ENCODE measurements around the gene TP53BP2.

The TP53BP2 gene

DNA sequence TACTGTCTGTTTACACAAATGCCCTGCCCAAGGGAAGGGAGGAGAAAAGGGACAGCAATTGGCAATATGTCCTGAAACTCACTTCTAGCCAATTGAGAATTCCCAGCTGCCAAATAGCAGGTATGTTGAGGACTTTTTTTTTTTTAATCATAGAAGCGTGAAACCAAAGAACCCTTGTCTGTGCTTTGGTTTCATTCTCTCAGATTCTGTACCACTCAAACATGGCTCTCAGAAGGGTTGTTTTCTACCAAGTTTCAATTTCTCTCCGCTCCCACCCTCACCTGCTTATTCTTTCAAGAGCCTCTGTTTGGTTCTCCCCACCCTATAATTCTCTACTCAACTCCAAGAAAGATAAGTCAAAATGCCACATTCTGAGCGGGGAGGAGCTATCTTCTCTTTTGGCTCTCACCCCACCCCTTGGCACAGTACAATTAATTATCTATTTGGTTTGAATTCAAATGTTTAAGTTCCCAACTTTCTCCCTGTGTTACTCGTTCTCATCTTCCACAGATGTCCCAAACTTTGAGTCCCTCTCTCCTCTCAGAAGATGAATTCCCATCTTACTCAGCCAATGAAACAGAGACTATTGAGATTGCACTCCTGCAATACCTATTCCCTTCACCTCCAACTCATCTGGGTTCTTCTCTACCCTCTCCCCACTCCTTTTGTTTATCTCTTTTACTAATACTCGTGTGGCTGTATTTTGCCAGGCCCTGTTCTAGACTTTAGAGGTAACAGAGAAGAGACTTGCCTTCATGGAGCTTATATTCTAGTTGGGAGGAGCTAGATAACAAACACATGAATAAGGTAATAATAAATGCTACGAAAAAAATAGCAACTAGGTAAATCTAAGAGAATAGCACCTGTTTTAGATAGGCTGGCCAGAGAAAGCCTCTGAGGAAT, 3.9 kb upstream of the TP53BP2 start:
- Histone ChIP-seq H3K27ac (no peak overlapping the region), H3K4me1 (ENCODE audit: low read depth, poor library complexity, severe bottlenecking) (peaks cover 20% of the 10 kb centered on the region), H3K27me3 (ENCODE audit: insufficient read depth, low read depth) (no peaks in the 10 kb centered on the region), H3K79me2 (ENCODE audit: insufficient read depth, low read depth) (no peaks in the 10 kb centered on the region; the same call in 1 of the 2 replicates), H3K9ac (no peak overlapping the region), H3K36me3 (ENCODE audit: insufficient read depth) (no peaks in the 10 kb centered on the region), H3K4me2 (peak overlapping the region; percentile 52), H2AFZ (ENCODE audit: low read depth) (peak overlapping the region; percentile 29), H3K4me3 (IDR thresholded peaks at IDR 0.05; ENCODE audit: insufficient read depth, low read depth, low read length) (no peak overlapping the region), H4K20me1 (ENCODE audit: insufficient read depth) (no peaks in the 10 kb centered on the region)
- TF ChIP-seq, protein P1, sequence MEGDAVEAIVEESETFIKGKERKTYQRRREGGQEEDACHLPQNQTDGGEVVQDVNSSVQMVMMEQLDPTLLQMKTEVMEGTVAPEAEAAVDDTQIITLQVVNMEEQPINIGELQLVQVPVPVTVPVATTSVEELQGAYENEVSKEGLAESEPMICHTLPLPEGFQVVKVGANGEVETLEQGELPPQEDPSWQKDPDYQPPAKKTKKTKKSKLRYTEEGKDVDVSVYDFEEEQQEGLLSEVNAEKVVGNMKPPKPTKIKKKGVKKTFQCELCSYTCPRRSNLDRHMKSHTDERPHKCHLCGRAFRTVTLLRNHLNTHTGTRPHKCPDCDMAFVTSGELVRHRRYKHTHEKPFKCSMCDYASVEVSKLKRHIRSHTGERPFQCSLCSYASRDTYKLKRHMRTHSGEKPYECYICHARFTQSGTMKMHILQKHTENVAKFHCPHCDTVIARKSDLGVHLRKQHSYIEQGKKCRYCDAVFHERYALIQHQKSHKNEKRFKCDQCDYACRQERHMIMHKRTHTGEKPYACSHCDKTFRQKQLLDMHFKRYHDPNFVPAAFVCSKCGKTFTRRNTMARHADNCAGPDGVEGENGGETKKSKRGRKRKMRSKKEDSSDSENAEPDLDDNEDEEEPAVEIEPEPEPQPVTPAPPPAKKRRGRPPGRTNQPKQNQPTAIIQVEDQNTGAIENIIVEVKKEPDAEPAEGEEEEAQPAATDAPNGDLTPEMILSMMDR (conservative IDR thresholded peaks at IDR 0.05; ENCODE audit: low read depth, low read length): no peak

DNA sequence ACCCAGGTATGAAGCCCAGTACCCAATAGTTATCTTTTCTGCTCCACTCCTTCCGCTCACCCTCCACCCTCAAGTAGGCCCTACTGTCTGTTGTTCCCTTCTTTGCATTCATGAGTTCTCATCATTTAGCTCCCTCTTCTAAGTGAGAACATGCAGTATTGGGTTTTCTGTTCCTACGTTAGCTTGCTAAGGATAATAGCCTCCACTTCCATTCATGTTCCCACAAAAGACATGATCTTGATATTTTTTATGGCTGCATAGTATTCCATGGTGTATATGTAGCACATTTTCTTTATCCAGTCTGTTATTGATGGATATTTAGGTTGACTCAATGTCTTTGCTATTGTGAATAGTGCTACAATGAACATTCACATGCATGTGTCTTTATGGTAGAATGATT, 2.8 kb upstream of the TP53BP2 start:
- H3K27ac ChIP-seq: no peak overlapping the region
- H3K4me3 ChIP-seq (IDR thresholded peaks at IDR 0.05; ENCODE audit: insufficient read depth, low read depth, low read length): no peak overlapping the region
- TF ChIP-seq, protein P1 (conservative IDR thresholded peaks at IDR 0.05; ENCODE audit: low read depth, low read length): no peak

DNA sequence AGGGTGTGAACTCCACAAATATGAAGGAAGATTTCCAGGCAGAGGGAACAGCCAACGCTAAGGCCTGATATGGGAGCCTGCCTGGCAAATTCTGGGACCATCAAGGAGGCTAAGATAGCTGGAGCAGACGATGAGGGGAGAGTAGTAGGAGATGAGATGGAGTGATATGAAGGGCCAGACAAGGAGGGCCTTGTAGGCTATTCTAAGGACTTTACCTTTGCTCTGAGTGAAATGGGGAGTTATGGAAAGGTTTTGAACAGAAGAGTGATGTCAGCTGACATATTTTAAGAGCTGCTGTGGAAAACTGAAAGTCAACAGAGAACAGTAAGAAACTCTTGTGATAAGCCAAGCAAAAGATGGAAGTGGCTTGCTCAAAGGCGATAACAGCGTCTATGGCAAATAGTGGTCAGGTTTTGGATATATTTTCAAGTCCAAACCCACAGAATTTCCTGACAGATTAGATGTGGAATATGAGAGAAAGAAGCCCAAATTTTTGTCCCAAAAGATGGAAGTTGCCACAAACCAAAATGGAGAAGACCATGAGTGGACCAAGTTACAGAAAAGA, 2.1 kb upstream of the TP53BP2 start:
- peaks cover 36% of the 10 kb centered on the region for H3K4me1 ChIP-seq (ENCODE audit: low read depth, poor library complexity, severe bottlenecking)
- H3K27me3 ChIP-seq (ENCODE audit: insufficient read depth, low read depth): no peaks in the 10 kb centered on the region
- TF ChIP-seq, protein P1 (conservative IDR thresholded peaks at IDR 0.05; ENCODE audit: low read depth, low read length): no peak
- peaks cover 17% of the 10 kb centered on the region for H3K79me2 ChIP-seq (ENCODE audit: insufficient read depth, low read depth)
- no peaks in the 10 kb centered on the region for H4K20me1 ChIP-seq (ENCODE audit: insufficient read depth)
- H2AFZ ChIP-seq (ENCODE audit: low read depth): no peak overlapping the region
- no peaks in the 10 kb centered on the region for H3K36me3 ChIP-seq (ENCODE audit: insufficient read depth)
- H3K4me2 ChIP-seq: no peak overlapping the region
- no peak overlapping the region for H3K9ac ChIP-seq
- no peak overlapping the region for H3K4me3 ChIP-seq (IDR thresholded peaks at IDR 0.05; ENCODE audit: insufficient read depth, low read depth, low read length)
- H3K27ac ChIP-seq: no peak overlapping the region

More for the DNA sequence above, 2.8 kb upstream of the TP53BP2 start:
- no peaks in the 10 kb centered on the region for H3K27me3 ChIP-seq (ENCODE audit: insufficient read depth, low read depth)
- H4K20me1 ChIP-seq (ENCODE audit: insufficient read depth): no peaks in the 10 kb centered on the region
- H2AFZ ChIP-seq (ENCODE audit: low read depth): no peak overlapping the region
- H3K9ac ChIP-seq: no peak overlapping the region
- H3K4me1 ChIP-seq (ENCODE audit: low read depth, poor library complexity, severe bottlenecking): peaks cover 30% of the 10 kb centered on the region
- H3K4me2 ChIP-seq: peak overlapping the region; percentile 52; the same call in 1 of the 2 replicates
- peaks cover 10% of the 10 kb centered on the region for H3K79me2 ChIP-seq (ENCODE audit: insufficient read depth, low read depth)
- no peaks in the 10 kb centered on the region for H3K36me3 ChIP-seq (ENCODE audit: insufficient read depth)

DNA sequence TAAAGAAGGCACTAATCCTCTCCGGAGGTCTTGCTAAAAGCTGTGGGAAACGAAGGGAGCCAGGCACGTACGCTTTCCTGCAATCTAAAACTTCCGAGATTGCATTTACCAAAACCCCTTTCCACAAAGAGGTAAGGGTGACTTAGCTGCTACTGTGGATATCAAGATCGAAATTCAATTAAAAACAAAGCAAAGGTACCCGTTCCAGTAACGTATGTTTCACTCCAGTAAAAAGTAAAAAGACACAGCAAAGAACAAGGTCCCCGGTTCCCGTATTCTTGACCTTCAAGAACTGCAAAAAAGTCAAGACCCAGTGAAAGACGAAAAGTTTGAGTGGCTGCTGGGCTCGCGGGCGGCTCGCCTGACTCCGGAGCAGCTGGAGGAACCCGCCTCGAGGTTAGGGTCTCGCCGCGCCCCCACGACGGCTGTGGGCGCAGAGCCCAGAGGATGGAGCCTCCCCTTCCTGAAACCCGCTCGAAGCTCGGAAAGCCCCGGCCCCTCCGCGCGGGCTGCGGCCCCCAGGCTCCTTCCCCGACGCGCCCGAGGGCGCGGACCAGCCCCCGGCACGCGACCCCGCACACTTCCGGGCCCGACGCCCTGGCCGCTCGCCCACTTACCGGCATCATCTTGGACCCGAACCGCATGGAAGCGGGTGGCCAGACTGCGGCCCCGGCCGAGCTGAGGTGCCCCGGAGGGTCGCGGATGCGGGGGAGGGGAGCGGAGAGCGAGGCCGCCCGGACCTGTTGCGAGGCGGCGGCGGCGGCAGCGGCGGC, 524 bp downstream of the TP53BP2 start:
- no peaks in the 10 kb centered on the region for H3K36me3 ChIP-seq (ENCODE audit: insufficient read depth)
- peak overlapping the region; percentile 70 for H3K4me3 ChIP-seq (IDR thresholded peaks at IDR 0.05; ENCODE audit: insufficient read depth, low read depth, low read length)
- peak overlapping the region; percentile 67 for H3K4me2 ChIP-seq
- peak overlapping the region; percentile 76 for H2AFZ ChIP-seq (ENCODE audit: low read depth)
- H3K27ac ChIP-seq: peak overlapping the region; percentile 88
- H3K79me2 ChIP-seq (ENCODE audit: insufficient read depth, low read depth): peaks cover 42% of the 10 kb centered on the region
- peaks cover 44% of the 10 kb centered on the region for H3K4me1 ChIP-seq (ENCODE audit: low read depth, poor library complexity, severe bottlenecking)
- peak overlapping the region; percentile 96 for H3K9ac ChIP-seq
- TF ChIP-seq, protein P1 (conservative IDR thresholded peaks at IDR 0.05; ENCODE audit: low read depth, low read length): no peak
- no peaks in the 10 kb centered on the region for H3K27me3 ChIP-seq (ENCODE audit: insufficient read depth, low read depth)
- peaks cover 10% of the 10 kb centered on the region; the same call in 1 of the 2 replicates for H4K20me1 ChIP-seq (ENCODE audit: insufficient read depth)

Measured in KMS-11 (cell line).